ENCODE measurements around the gene RANBP1. TPM values are rescaled to one million over a fixed set of nuclear protein-coding genes. Genes with fewer than 3 reads are reported as not detected.

RANBP1 gene
- total RNA-seq, 1 experiment from 2014 or later: 443 TPM

DNA sequence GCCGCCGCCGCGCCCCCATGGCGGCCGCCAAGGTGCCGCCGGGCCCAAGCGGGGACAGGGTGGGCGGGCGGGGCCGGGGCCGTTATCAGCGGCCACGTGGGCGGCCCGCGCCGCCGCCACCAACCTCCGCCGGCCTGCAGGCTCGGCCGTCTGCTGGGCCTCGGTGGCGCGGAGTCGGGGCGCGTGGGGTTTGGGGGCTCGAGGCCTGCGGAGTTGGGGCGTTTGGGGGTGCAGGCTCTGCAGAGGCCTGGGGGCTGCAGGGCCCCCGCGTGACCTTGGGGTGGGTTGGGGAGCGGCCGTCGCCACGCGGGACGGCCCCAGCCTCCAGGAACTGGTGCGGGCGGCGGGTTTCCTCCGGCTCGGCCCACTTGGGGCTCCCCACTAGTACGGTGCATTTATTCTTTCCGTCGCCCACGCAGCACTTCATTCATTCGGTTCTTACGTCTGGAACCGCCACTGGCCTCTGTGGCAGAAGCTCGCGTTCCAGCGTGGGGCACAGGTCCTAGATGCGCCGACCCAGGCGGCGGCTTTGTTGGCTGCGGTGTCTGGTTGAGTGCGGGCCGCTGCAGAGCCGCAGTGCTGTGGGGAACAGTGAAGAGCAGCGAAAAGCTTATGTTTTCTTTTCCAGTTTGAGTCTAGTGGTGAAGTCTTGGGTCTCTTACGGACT is 1.9 kb downstream of the RANBP1 start:
- peaks cover 13% of the 10 kb centered on the region for H3K4me1 Mint-ChIP-seq
- no peaks in the 10 kb centered on the region for H3K9me3 Mint-ChIP-seq
- DNase-seq (ENCODE audit: low spot score): no peak
- peaks cover 46% of the 10 kb centered on the region for H3K36me3 Mint-ChIP-seq
- peak overlapping the region; percentile 90 for H3K27ac Mint-ChIP-seq
- no peaks in the 10 kb centered on the region for H3K27me3 Mint-ChIP-seq (ENCODE audit: low read depth)
- TF ChIP-seq NFYB (CRISPR knock-in tag; conservative IDR thresholded peaks at IDR 0.05; ENCODE audit: low read depth): no peak
- TF ChIP-seq SP1 (CRISPR knock-in tag; conservative IDR thresholded peaks at IDR 0.05): no peak
- 0 out of 2 replicates have a peak, but pooled peaks have one; percentile 2 for TF ChIP-seq ZNF232 (CRISPR knock-in tag; IDR thresholded peaks at IDR 0.05)
- 0 out of 2 replicates have a peak, but pooled peaks have one; percentile 49 for TF ChIP-seq JUN (CRISPR knock-in tag; IDR thresholded peaks at IDR 0.05)
- TF ChIP-seq HMGA2 (CRISPR knock-in tag; IDR thresholded peaks at IDR 0.05): no peak
- ChIA-PET POLR2A (interaction anchor here (0.6 to 1.7 kb wide), 7 partner anchors 9 to 159 kb away, joined by 3 to 5 read pairs (median 3); no protein-coding TSS in a partner anchor), CTCF (interaction anchor here (0.6 to 1.5 kb wide), 7 partner anchors 33 to 301 kb away, joined by 3 to 5 read pairs (median 3); no protein-coding TSS in a partner anchor)
- no peak for ATAC-seq
- peak overlapping the region; percentile 88 for H3K4me3 Mint-ChIP-seq

DNA sequence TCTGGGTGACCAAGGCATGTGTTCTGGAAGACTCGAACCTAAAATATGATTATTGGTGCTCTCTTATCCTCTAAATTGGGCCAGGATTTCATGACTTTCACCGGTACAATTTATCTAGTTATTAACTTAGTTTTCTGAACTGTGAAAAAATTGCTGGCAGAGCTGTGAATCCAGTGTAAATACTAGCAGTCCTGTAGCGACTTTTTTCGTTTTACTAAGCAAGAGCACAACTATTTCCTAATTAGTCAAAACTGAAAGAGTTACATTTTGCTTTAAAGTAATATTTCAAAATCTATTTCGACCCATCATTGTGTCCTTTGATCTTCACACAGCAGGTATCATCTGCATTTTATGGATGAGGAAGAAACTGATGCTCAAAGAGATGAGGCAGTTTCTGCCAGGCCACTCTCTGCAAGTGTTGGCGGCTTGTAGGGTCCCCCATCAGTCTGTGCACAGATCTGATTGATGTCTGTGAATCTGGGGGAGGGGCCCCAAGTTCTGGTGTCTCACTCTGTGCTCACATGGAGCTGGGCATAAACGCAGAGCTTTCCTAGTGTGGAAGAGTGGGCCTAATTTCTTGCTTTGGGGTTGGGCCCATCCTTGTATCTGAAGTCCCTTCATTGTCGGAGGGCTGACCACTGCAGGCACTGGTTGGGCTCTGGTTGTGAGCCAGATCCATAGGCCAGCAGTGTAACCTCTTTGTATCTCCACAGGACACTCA is 2.6 kb downstream of the RANBP1 start:
- no peaks in the 10 kb centered on the region for H3K27me3 Mint-ChIP-seq (ENCODE audit: low read depth)
- DNase-seq (ENCODE audit: low spot score) (no peak), ATAC-seq (no peak)
- POLR2A ChIA-PET: interaction anchor here (1.2 to 1.7 kb wide), 3 partner anchors 10 to 160 kb away, joined by 3 read pairs; no protein-coding TSS in a partner anchor
- peak overlapping the region; percentile 90 for H3K27ac Mint-ChIP-seq
- TF ChIP-seq ZNF671 (CRISPR knock-in tag; IDR thresholded peaks at IDR 0.05) (no peak), JAZF1 (CRISPR knock-in tag; IDR thresholded peaks at IDR 0.05) (no peak), RORB (CRISPR knock-in tag; IDR thresholded peaks at IDR 0.05) (no peak), ZNF423 (CRISPR knock-in tag; IDR thresholded peaks at IDR 0.05) (no peak), HMGA2 (CRISPR knock-in tag; IDR thresholded peaks at IDR 0.05) (no peak), ZNF263 (CRISPR knock-in tag; IDR thresholded peaks at IDR 0.05; ENCODE audit: low read depth) (no peak), GTF2I (CRISPR knock-in tag; conservative IDR thresholded peaks at IDR 0.05) (no peak), ESRRA (CRISPR knock-in tag; IDR thresholded peaks at IDR 0.05; ENCODE audit: borderline replicate concordance) (no peak), TEAD4 (CRISPR knock-in tag; IDR thresholded peaks at IDR 0.05) (no peak), FOXK1 (CRISPR knock-in tag; IDR thresholded peaks at IDR 0.05) (no peak)
- TF ChIP-seq, protein P1, sequence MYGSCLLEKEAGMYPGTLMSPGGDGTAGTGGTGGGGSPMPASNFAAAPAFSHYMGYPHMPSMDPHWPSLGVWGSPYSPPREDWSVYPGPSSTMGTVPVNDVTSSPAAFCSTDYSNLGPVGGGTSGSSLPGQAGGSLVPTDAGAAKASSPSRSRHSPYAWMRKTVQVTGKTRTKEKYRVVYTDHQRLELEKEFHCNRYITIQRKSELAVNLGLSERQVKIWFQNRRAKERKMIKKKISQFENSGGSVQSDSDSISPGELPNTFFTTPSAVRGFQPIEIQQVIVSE (CRISPR knock-in tag; IDR thresholded peaks at IDR 0.05; ENCODE audit: borderline replicate concordance): no peak
- TF ChIP-seq, protein P2, sequence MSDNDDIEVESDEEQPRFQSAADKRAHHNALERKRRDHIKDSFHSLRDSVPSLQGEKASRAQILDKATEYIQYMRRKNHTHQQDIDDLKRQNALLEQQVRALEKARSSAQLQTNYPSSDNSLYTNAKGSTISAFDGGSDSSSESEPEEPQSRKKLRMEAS (CRISPR knock-in tag; IDR thresholded peaks at IDR 0.05): no peak
- TF ChIP-seq, protein P3, sequence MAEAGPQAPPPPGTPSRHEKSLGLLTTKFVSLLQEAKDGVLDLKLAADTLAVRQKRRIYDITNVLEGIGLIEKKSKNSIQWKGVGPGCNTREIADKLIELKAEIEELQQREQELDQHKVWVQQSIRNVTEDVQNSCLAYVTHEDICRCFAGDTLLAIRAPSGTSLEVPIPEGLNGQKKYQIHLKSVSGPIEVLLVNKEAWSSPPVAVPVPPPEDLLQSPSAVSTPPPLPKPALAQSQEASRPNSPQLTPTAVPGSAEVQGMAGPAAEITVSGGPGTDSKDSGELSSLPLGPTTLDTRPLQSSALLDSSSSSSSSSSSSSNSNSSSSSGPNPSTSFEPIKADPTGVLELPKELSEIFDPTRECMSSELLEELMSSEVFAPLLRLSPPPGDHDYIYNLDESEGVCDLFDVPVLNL (CRISPR knock-in tag; IDR thresholded peaks at IDR 0.05; ENCODE audit: borderline replicate concordance, low read depth): no peak
- TF ChIP-seq, protein P4, sequence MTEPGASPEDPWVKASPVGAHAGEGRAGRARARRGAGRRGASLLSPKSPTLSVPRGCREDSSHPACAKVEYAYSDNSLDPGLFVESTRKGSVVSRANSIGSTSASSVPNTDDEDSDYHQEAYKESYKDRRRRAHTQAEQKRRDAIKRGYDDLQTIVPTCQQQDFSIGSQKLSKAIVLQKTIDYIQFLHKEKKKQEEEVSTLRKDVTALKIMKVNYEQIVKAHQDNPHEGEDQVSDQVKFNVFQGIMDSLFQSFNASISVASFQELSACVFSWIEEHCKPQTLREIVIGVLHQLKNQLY (CRISPR knock-in tag; IDR thresholded peaks at IDR 0.05): no peak
- TF ChIP-seq, protein P5, sequence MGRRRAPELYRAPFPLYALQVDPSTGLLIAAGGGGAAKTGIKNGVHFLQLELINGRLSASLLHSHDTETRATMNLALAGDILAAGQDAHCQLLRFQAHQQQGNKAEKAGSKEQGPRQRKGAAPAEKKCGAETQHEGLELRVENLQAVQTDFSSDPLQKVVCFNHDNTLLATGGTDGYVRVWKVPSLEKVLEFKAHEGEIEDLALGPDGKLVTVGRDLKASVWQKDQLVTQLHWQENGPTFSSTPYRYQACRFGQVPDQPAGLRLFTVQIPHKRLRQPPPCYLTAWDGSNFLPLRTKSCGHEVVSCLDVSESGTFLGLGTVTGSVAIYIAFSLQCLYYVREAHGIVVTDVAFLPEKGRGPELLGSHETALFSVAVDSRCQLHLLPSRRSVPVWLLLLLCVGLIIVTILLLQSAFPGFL (CRISPR knock-in tag; IDR thresholded peaks at IDR 0.05; ENCODE audit: borderline replicate concordance): no peak
- TF ChIP-seq, protein P6, sequence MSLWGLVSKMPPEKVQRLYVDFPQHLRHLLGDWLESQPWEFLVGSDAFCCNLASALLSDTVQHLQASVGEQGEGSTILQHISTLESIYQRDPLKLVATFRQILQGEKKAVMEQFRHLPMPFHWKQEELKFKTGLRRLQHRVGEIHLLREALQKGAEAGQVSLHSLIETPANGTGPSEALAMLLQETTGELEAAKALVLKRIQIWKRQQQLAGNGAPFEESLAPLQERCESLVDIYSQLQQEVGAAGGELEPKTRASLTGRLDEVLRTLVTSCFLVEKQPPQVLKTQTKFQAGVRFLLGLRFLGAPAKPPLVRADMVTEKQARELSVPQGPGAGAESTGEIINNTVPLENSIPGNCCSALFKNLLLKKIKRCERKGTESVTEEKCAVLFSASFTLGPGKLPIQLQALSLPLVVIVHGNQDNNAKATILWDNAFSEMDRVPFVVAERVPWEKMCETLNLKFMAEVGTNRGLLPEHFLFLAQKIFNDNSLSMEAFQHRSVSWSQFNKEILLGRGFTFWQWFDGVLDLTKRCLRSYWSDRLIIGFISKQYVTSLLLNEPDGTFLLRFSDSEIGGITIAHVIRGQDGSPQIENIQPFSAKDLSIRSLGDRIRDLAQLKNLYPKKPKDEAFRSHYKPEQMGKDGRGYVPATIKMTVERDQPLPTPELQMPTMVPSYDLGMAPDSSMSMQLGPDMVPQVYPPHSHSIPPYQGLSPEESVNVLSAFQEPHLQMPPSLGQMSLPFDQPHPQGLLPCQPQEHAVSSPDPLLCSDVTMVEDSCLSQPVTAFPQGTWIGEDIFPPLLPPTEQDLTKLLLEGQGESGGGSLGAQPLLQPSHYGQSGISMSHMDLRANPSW (CRISPR knock-in tag; conservative IDR thresholded peaks at IDR 0.05; ENCODE audit: low read depth): no peak
- TF ChIP-seq, protein P7, sequence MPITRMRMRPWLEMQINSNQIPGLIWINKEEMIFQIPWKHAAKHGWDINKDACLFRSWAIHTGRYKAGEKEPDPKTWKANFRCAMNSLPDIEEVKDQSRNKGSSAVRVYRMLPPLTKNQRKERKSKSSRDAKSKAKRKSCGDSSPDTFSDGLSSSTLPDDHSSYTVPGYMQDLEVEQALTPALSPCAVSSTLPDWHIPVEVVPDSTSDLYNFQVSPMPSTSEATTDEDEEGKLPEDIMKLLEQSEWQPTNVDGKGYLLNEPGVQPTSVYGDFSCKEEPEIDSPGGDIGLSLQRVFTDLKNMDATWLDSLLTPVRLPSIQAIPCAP (CRISPR knock-in tag; IDR thresholded peaks at IDR 0.05): no peak
- H3K36me3 Mint-ChIP-seq: peaks cover 46% of the 10 kb centered on the region
- peak overlapping the region; percentile 88 for H3K4me3 Mint-ChIP-seq
- H3K4me1 Mint-ChIP-seq: peaks cover 13% of the 10 kb centered on the region
- CTCF ChIA-PET: interaction anchor here (1.1 to 1.5 kb wide), 2 partner anchors 35 to 120 kb away, joined by 3 to 5 read pairs; no protein-coding TSS in a partner anchor
- no peaks in the 10 kb centered on the region for H3K9me3 Mint-ChIP-seq
